Astrocyte (in vitro differentiated cells and primary cell): ENCODE measurements around the gene ATXN1. TPM values are rescaled to one million over a fixed set of nuclear protein-coding genes. Genes with fewer than 3 reads are reported as not detected.

ENCODE experiments used
- DNase-seq: peaks from one replicate; pipeline ENCODE4 v3.0.0-alpha.2; 2010; ENCODE audit warnings: low read depth
- FAIRE-seq: peaks from 2 replicates; lab custom pipeline; 2011; peaks lifted over from hg19 to GRCh38; lab: Jason Lieb, UNC
- H2AFZ ChIP-seq: 2 replicates; pipeline ENCODE4 v1.6.0; 2012; ENCODE audit warnings: low read depth, low read length, inconsistent platforms
- H3K27ac ChIP-seq: 2 replicates; pipeline ENCODE4 v1.5.1; 2011; ENCODE audit warnings: low read depth, low read length, inconsistent platforms
- H3K27me3 ChIP-seq: 2 replicates; pipeline ENCODE4 v1.6.0; 2011; ENCODE audit warnings: low read length, inconsistent platforms; ENCODE audit not compliant: insufficient read depth
- H3K36me3 ChIP-seq: 2 replicates; pipeline ENCODE4 v1.5.1; 2011; ENCODE audit warnings: low read length, inconsistent platforms; ENCODE audit not compliant: insufficient read depth
- H3K4me1 ChIP-seq: 2 replicates; pipeline ENCODE4 v1.5.1; 2011; ENCODE audit warnings: low read length, inconsistent platforms; ENCODE audit not compliant: insufficient read depth
- H3K4me2 ChIP-seq: 2 replicates; pipeline ENCODE4 v1.6.0; 2012; ENCODE audit warnings: low read length, inconsistent platforms
- H3K4me3 ChIP-seq: 2 replicates; pipeline ENCODE4 v1.5.1; 2011; ENCODE audit warnings: low read depth, mild to moderate bottlenecking, low read length, inconsistent platforms; ENCODE audit not compliant: insufficient read depth
- H3K79me2 ChIP-seq: 2 replicates; pipeline ENCODE4 v1.6.0; 2012; ENCODE audit warnings: mild to moderate bottlenecking, low read length, inconsistent platforms; ENCODE audit not compliant: insufficient read depth
- H3K9ac ChIP-seq: 2 replicates; pipeline ENCODE4 v1.6.0; 2012; ENCODE audit warnings: mild to moderate bottlenecking, low read length, inconsistent platforms
- H3K9me3 ChIP-seq: 2 replicates; pipeline ENCODE4 v1.5.1; 2012; ENCODE audit warnings: low read depth, mild to moderate bottlenecking, low read length, inconsistent platforms; ENCODE audit not compliant: insufficient read depth
- H4K20me1 ChIP-seq: 2 replicates; pipeline ENCODE4 v1.6.0; 2012; ENCODE audit warnings: low read length, inconsistent platforms; ENCODE audit not compliant: insufficient read depth
- H3K27ac Mint-ChIP-seq: one replicate; pipeline ENCODE4 v1.8.0; 2021; ENCODE audit warnings: mild to moderate bottlenecking, mixed read lengths; ENCODE audit not compliant: unreplicated experiment
- H3K27me3 Mint-ChIP-seq: one replicate; pipeline ENCODE4 v1.8.0; 2021; ENCODE audit warnings: low read depth, mixed read lengths; ENCODE audit not compliant: unreplicated experiment
- H3K36me3 Mint-ChIP-seq: one replicate; pipeline ENCODE4 v1.8.0; 2021; ENCODE audit warnings: low read depth, mixed read lengths; ENCODE audit not compliant: unreplicated experiment
- H3K4me1 Mint-ChIP-seq: one replicate; pipeline ENCODE4 v1.8.0; 2021; ENCODE audit warnings: low read depth, mixed read lengths; ENCODE audit not compliant: unreplicated experiment
- H3K4me3 Mint-ChIP-seq: one replicate; pipeline ENCODE4 v1.8.0; 2021; ENCODE audit warnings: mild to moderate bottlenecking, moderate library complexity, mixed read lengths; ENCODE audit not compliant: unreplicated experiment
- H3K9me3 Mint-ChIP-seq: one replicate; pipeline ENCODE4 v1.8.0; 2021; ENCODE audit warnings: mild to moderate bottlenecking, mixed read lengths; ENCODE audit not compliant: unreplicated experiment
- EZH2 ChIP-seq: IDR thresholded peaks from 2 replicates; pipeline ENCODE4 v1.6.1; 2012; ENCODE audit warnings: mild to moderate bottlenecking, low read length, inconsistent platforms; ENCODE audit not compliant: insufficient read depth
- total RNA-seq: library from RNA; stranded (reverse); gene quantifications from 2 replicates; pipeline ENCODE4 v1.2.1, GENCODE V29; 2021
- TF ChIP-seq, protein P1 (sequence below): IDR thresholded peaks from 2 replicates; pipeline ENCODE4 v1.5.1; 2011; ENCODE audit warnings: low read depth, mild to moderate bottlenecking, inconsistent platforms, low read length, moderate library complexity; ENCODE audit not compliant: insufficient read depth

Gene ATXN1
- total RNA-seq, 1 donor from 2014 or later = 70.9 TPM

DNA sequence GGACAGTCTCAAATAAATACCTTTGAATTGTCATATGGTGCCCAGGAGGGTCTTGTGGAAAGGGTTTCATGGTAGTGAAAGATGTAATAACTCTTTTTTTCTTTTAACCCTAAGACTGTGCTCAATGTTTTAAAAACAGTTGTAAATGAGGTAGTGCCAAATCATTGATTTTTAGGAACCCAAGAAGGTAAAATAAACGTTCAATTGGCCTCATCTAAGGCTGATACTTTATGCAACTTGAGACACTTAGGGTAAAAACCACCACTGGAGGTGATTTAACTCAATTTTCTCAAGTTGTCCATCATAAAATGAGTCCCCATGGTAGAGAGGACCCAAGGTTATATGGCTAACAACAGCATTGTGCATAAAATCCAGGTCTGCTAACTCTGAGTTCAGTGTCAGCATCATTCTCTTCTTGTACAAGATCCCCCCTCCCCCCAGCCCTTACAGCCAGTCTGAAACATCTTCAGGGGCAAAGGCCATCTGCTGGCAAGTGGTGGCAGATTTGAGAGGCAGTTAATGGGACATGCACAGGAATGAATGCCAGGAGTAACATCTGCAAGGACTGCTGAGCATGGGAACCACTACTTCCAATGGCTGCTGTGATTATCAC lies 278.5 kb downstream of the ATXN1 start:
- Histone ChIP-seq H2AFZ (no peak overlapping the region), H3K4me2 (no peak overlapping the region), H3K36me3 (no peaks in the 10 kb centered on the region), H3K27me3 (no peaks in the 10 kb centered on the region), H3K9me3 (peaks cover 4% of the 10 kb centered on the region), H3K9ac (no peak overlapping the region), H3K79me2 (no peaks in the 10 kb centered on the region), H4K20me1 (peaks cover 22% of the 10 kb centered on the region), H3K27ac (no peak overlapping the region), H3K4me3 (no peak overlapping the region), H3K4me1 (no peaks in the 10 kb centered on the region)
- no peak for DNase-seq
- H3K27ac Mint-ChIP-seq = no peak overlapping the region
- no peak for FAIRE-seq
- peaks cover 4% of the 10 kb centered on the region for H3K9me3 Mint-ChIP-seq
- no peaks in the 10 kb centered on the region for H3K27me3 Mint-ChIP-seq
- H3K4me1 Mint-ChIP-seq = peaks cover 8% of the 10 kb centered on the region
- TF ChIP-seq EZH2 = no peak
- TF ChIP-seq, protein P1, sequence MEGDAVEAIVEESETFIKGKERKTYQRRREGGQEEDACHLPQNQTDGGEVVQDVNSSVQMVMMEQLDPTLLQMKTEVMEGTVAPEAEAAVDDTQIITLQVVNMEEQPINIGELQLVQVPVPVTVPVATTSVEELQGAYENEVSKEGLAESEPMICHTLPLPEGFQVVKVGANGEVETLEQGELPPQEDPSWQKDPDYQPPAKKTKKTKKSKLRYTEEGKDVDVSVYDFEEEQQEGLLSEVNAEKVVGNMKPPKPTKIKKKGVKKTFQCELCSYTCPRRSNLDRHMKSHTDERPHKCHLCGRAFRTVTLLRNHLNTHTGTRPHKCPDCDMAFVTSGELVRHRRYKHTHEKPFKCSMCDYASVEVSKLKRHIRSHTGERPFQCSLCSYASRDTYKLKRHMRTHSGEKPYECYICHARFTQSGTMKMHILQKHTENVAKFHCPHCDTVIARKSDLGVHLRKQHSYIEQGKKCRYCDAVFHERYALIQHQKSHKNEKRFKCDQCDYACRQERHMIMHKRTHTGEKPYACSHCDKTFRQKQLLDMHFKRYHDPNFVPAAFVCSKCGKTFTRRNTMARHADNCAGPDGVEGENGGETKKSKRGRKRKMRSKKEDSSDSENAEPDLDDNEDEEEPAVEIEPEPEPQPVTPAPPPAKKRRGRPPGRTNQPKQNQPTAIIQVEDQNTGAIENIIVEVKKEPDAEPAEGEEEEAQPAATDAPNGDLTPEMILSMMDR = no peak
- H3K36me3 Mint-ChIP-seq = peaks cover 24% of the 10 kb centered on the region
- no peak overlapping the region for H3K4me3 Mint-ChIP-seq

DNA sequence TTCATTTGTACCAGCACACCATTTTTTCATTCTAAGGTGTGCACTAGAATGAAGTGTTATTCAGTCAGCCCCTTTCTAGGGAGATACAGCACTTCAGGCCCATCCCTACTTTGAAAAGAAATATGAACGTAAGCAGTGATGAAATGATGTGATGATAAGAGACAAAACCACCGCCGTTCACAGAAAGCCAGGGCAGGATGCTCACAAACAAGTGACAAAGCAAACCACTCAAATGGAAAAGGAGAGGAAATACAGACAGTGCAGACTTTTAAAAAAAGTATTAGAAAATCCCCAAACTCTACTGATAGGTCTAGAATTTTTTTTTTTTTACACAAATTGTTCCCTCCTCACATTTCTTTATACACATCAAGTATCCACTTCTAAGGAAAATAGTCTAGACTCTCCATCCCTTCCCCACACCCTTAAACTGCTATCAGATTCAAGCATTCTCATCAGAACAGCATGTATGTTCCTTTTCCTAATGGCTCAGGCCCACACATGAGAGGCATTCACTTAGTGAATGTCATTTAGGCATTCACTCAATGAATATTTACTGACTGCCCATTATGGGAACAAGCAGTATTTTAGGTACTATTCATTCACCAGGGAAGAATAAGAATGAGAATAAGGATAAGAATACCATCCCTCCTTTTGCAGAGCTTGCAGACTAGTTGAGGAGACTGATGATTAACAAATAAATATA lies 279.4 kb downstream of the ATXN1 start:
- DNase-seq = no peak
- no peaks in the 10 kb centered on the region for H3K36me3 ChIP-seq
- peaks cover 4% of the 10 kb centered on the region for H3K9me3 ChIP-seq
- no peaks in the 10 kb centered on the region for H3K4me1 ChIP-seq
- Mint-ChIP-seq H3K4me1 (peaks cover 8% of the 10 kb centered on the region), H3K36me3 (peaks cover 34% of the 10 kb centered on the region), H3K9me3 (peaks cover 4% of the 10 kb centered on the region), H3K27ac (no peak overlapping the region), H3K4me3 (no peak overlapping the region), H3K27me3 (no peaks in the 10 kb centered on the region)
- TF ChIP-seq, protein P1 = no peak
- H3K27ac ChIP-seq = no peak overlapping the region
- no peaks in the 10 kb centered on the region for H3K27me3 ChIP-seq
- no peak overlapping the region for H2AFZ ChIP-seq
- no peaks in the 10 kb centered on the region for H3K79me2 ChIP-seq
- H3K4me3 ChIP-seq = no peak overlapping the region
- no peak overlapping the region for H3K9ac ChIP-seq
- H3K4me2 ChIP-seq = no peak overlapping the region
- FAIRE-seq = no peak
- peaks cover 21% of the 10 kb centered on the region for H4K20me1 ChIP-seq
